Measurements from ENCODE around the gene CCL27.

CCL27 gene

DNA sequence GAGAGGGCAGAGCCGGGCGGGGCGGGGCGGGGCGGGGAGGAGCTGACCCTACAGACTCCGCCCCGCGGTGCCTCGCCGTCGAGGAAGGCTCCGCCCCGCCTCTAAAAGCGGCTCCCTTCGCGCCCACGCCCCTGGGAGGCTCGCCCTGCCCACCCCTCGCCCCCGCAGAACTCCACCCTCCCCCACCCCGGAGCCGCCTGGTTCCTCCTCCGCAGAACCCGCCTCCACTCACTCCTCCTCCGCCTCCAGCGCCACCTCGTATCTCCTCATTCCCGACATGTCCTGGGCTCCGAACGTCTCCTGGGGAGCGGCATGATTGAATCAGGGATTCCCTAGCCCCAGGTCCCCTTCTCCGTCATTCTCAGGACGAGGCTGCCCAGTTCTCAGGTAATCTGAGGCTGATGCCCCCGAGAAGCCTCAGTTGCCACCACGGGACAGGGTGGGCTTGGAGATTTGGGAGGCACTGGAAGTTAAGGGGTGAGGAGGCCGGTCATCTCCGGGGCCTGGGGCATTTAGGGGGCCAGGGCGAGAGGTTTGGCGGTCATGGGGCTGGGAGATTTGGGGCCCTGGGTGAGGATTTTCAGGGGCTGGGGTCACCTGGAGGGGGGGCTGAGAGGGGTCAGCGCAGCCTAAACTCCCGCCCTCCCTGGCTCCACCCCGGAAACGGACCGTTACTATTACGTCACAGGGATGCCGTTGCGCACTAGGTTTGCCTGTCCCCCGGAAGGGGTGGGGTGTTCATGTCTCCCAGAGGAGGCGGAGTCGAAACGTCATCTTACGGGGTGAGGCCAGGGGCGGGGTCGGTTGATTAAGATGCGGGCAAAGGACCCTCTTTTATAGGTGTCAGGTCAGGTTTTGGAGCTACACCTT, 3.2 kb upstream of the CCL27 start:
- H3K4me3 ChIP-seq (ENCODE audit: low read depth, low read length) = peak overlapping the region; percentile 33
- no peak for TF ChIP-seq CTCF (IDR thresholded peaks at IDR 0.05; ENCODE audit: borderline replicate concordance, insufficient read depth, low read depth, low read length)

DNA sequence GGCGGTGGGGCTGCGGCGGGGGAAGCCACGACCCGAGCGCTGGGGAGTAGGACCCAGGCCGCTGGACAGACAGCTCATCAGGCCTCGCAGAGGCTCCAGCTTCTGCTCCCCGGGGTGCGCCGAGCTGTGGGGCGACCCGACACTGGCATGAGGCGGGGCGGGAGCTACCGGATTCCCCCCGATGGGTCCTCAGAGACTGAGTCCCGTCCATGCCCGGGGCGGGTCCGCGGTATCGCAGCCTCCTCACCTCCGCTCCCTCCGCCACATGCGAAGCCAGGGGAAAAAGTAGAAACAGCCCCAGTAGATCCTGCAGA, 2.6 kb upstream of the CCL27 start:
- peak overlapping the region; percentile 23 for H3K4me3 ChIP-seq (ENCODE audit: low read depth, low read length)
- no peak for TF ChIP-seq CTCF (IDR thresholded peaks at IDR 0.05; ENCODE audit: borderline replicate concordance, insufficient read depth, low read depth, low read length)

GRCh38 chr9:34664281-34665066, 2.0 kb upstream of the CCL27 start:
- TF ChIP-seq CTCF (IDR thresholded peaks at IDR 0.05; ENCODE audit: borderline replicate concordance, insufficient read depth, low read depth, low read length) = peak; percentile 98
- H3K4me3 ChIP-seq (ENCODE audit: low read depth, low read length) = peak overlapping the region; percentile 23

DNA sequence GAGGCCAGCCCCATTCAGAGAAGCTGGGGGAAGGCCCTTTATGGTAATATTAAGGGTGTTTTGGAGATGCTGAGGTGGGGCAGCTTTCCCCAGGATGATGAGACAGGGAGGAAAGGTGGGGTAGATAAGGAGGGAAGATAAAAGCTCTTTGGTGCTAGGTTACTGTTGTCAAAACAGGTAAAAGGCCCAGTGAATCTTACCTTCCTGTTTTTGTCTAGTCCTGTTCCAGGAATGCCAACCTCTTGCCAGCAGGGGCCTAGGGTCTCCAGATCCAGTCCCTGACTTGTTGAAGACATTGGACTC, 797 bp upstream of the CCL27 start:
- no peak for TF ChIP-seq CTCF (IDR thresholded peaks at IDR 0.05; ENCODE audit: borderline replicate concordance, insufficient read depth, low read depth, low read length)

GRCh38 chr9:34659592-34660253, 2.7 kb downstream of the CCL27 start:
- TF ChIP-seq CTCF (IDR thresholded peaks at IDR 0.05; ENCODE audit: borderline replicate concordance, insufficient read depth, low read depth, low read length) = no peak
- no peak overlapping the region for H3K4me3 ChIP-seq (ENCODE audit: low read depth, low read length)

More for the DNA sequence above, 797 bp upstream of the CCL27 start:
- no peak overlapping the region for H3K4me3 ChIP-seq (ENCODE audit: low read depth, low read length)

- TF ChIP-seq CTCF (IDR thresholded peaks at IDR 0.05; ENCODE audit: borderline replicate concordance, insufficient read depth, low read depth, low read length) = no peak
- no peak overlapping the region for H3K4me3 ChIP-seq (ENCODE audit: low read depth, low read length)
These were observed 4.0 kb downstream of the CCL27 start for GRCh38 chr9:34658461-34658860.
